HuH-7 (cell line): ENCODE measurements around the gene TNNT2.

ENCODE experiments used
- DNase-seq: peaks from one replicate; pipeline ENCODE4 v3.0.0; 2011; ENCODE audit warnings: low spot score

The TNNT2 gene

GRCh38 chr1:201332616-201333335 lies 44.7 kb downstream of the TNNT2 start:
- DNase-seq: no peak

- DNase-seq: no peak
Observed at GRCh38 chr1:201332021-201332420, 45.5 kb downstream of the TNNT2 start.

GRCh38 chr1:201331166-201331565 lies 46.3 kb downstream of the TNNT2 start:
- no peak for DNase-seq

- DNase-seq: no peak
Observed at GRCh38 chr1:201330541-201330940, 46.9 kb downstream of the TNNT2 start.

- no peak for DNase-seq
Observed at GRCh38 chr1:201329801-201330200, 47.7 kb downstream of the TNNT2 start.

GRCh38 chr1:201329286-201329685 lies 48.2 kb downstream of the TNNT2 start:
- DNase-seq: no peak

GRCh38 chr1:201328576-201328975 lies 48.9 kb downstream of the TNNT2 start:
- no peak for DNase-seq

- no peak for DNase-seq
Observed at GRCh38 chr1:201327687-201328240, 49.7 kb downstream of the TNNT2 start.

- DNase-seq: no peak
Observed at GRCh38 chr1:201326710-201327109, 50.8 kb downstream of the TNNT2 start.

- no peak for DNase-seq
Observed at GRCh38 chr1:201325678-201326060, 51.8 kb downstream of the TNNT2 start.

GRCh38 chr1:201324821-201325677 lies 52.4 kb downstream of the TNNT2 start:
- DNase-seq: no peak

GRCh38 chr1:201324306-201324705 lies 53.2 kb downstream of the TNNT2 start:
- DNase-seq: no peak

GRCh38 chr1:201322653-201323510 lies 54.6 kb downstream of the TNNT2 start:
- no peak for DNase-seq

GRCh38 chr1:201321826-201322390 lies 55.6 kb downstream of the TNNT2 start:
- DNase-seq: no peak

- no peak for DNase-seq
Observed at GRCh38 chr1:201320168-201320788, 57.2 kb downstream of the TNNT2 start.

GRCh38 chr1:201319631-201320030 lies 57.8 kb downstream of the TNNT2 start:
- no peak for DNase-seq

GRCh38 chr1:201318504-201319340 lies 58.8 kb downstream of the TNNT2 start:
- no peak for DNase-seq

- no peak for DNase-seq
Observed at GRCh38 chr1:201317551-201317950, 59.9 kb downstream of the TNNT2 start.

- DNase-seq: no peak
Observed at GRCh38 chr1:201316556-201316955, 60.9 kb downstream of the TNNT2 start.

GRCh38 chr1:201313086-201313485 lies 64.4 kb downstream of the TNNT2 start:
- no peak for DNase-seq
